Neuronal stem cell (in vitro differentiated cells): ENCODE results near the gene PTPRQ.

Experiments
- DNase-seq: peaks from one replicate; pipeline ENCODE4 v3.0.0-alpha.2; 2013; ENCODE audit warnings: low spot score
- H2AFZ ChIP-seq: one replicate; pipeline ENCODE4 v1.6.1; 2013; ENCODE audit warnings: mild to moderate bottlenecking, low read length, inconsistent platforms
- H2AK5ac ChIP-seq: 2 replicates; pipeline ENCODE4 v1.6.1; 2013; ENCODE audit warnings: low read depth, mild to moderate bottlenecking, inconsistent platforms, low read length, moderate library complexity, mixed read lengths
- H2BK120ac ChIP-seq: 2 replicates; pipeline ENCODE4 v1.6.1; 2013; ENCODE audit warnings: low read depth, mild to moderate bottlenecking, inconsistent platforms, low read length, moderate library complexity, mixed read lengths
- H2BK12ac ChIP-seq: one replicate; pipeline ENCODE4 v1.6.1; 2013; ENCODE audit warnings: low read length, inconsistent platforms
- H2BK15ac ChIP-seq: 2 replicates; pipeline ENCODE4 v1.6.1; 2013; ENCODE audit warnings: mild to moderate bottlenecking, low read length, inconsistent platforms, mixed read lengths
- H2BK5ac ChIP-seq: one replicate; pipeline ENCODE4 v1.6.1; 2013; ENCODE audit warnings: inconsistent platforms, mild to moderate bottlenecking, low read length, moderate library complexity
- H3K14ac ChIP-seq: one replicate; pipeline ENCODE4 v1.6.1; 2013; ENCODE audit warnings: low read length, inconsistent platforms
- H3K18ac ChIP-seq: 2 replicates; pipeline ENCODE4 v1.6.1; 2013; ENCODE audit warnings: low read length, inconsistent platforms
- H3K23ac ChIP-seq: 2 replicates; pipeline ENCODE4 v1.6.1; 2013; ENCODE audit warnings: low read depth, mild to moderate bottlenecking, mixed read lengths, low read length, inconsistent platforms; ENCODE audit not compliant: poor library complexity
- H3K27ac ChIP-seq: replicated peaks from 3 replicates; pipeline ENCODE4 v1.5.1; 2013; ENCODE audit warnings: low read length, inconsistent platforms
- H3K27me3 ChIP-seq, 3 experiments: 2 replicates each; pipeline ENCODE4 v1.6.1; 2013; ENCODE audit warnings: low read length in 3 of 3, mild to moderate bottlenecking in 2 of 3, inconsistent platforms in 1 of 3, low read depth in 1 of 3, mixed read lengths in 1 of 3, moderate library complexity in 1 of 3; ENCODE audit not compliant: control insufficient read depth in 3 of 3, insufficient read depth in 3 of 3
- H3K36me3 ChIP-seq, 2 donors: replicated peaks in 1 of 2; 2 replicates each; pipeline ENCODE4 v1.6.1; 2013; ENCODE audit warnings: low read length in 2 of 2; ENCODE audit not compliant: control insufficient read depth in 2 of 2, insufficient read depth in 2 of 2
- H3K4ac ChIP-seq: 2 replicates; pipeline ENCODE4 v1.6.1; 2013; ENCODE audit warnings: inconsistent platforms, mild to moderate bottlenecking, low read length, moderate library complexity
- H3K4me1 ChIP-seq, 2 donors: 1 replicate in 1 of 2; 2 replicates in 1 of 2; pipeline ENCODE4 v1.6.1; 2013; ENCODE audit warnings: low read length in 2 of 2, low read depth in 1 of 2; ENCODE audit not compliant: control insufficient read depth in 2 of 2, insufficient read depth in 1 of 2
- H3K4me2 ChIP-seq: one replicate; pipeline ENCODE4 v1.6.1; 2013; ENCODE audit warnings: mild to moderate bottlenecking, low read length, inconsistent platforms; ENCODE audit not compliant: insufficient read depth, poor library complexity, severe bottlenecking
- H3K4me3 ChIP-seq, 2 donors: 2 replicates each; pipeline ENCODE4 v1.5.1; 2013; ENCODE audit warnings: low read length in 2 of 2, mild to moderate bottlenecking in 2 of 2, inconsistent platforms in 1 of 2, moderate library complexity in 1 of 2
- H3K79me1 ChIP-seq: one replicate; pipeline ENCODE4 v1.6.1; 2013; ENCODE audit warnings: low read depth, mild to moderate bottlenecking, inconsistent platforms, low read length, moderate library complexity
- H3K9ac ChIP-seq: one replicate; pipeline ENCODE4 v1.6.1; 2013; ENCODE audit warnings: mild to moderate bottlenecking, low read depth, low read length, inconsistent platforms; ENCODE audit not compliant: poor library complexity
- H3K9me3 ChIP-seq, 2 donors: replicated peaks in 1 of 2; 2 replicates each; pipeline versions ENCODE3 to v1.6.1; 2013; ENCODE audit warnings: low read length in 2 of 2, mild to moderate bottlenecking in 2 of 2, inconsistent platforms in 1 of 2, low read depth in 1 of 2, mixed read lengths in 1 of 2, moderate library complexity in 1 of 2; ENCODE audit not compliant: control insufficient read depth in 2 of 2, insufficient read depth in 1 of 2
- H4K8ac ChIP-seq: one replicate; pipeline ENCODE4 v1.6.1; 2013; ENCODE audit warnings: low read depth, mild to moderate bottlenecking, inconsistent platforms, low read length, moderate library complexity
- H4K91ac ChIP-seq: one replicate; pipeline ENCODE4 v1.6.1; 2013; ENCODE audit warnings: low read length, low read depth, mild to moderate bottlenecking, inconsistent platforms; ENCODE audit not compliant: poor library complexity
- WGBS, 2 donors: extraction: QIAGEN DNeasy Blood & Tissue Kit; methylation state at CpG; one replicate each; pipeline ENCODE4 v1.1.7; 2013; ENCODE audit warnings: missing lambda C conversion rate in 2 of 2, mixed read lengths in 1 of 2; ENCODE audit not compliant: insufficient read length in 2 of 2, insufficient replicate concordance in 1 of 2; ENCODE audit errors: extremely low coverage in 2 of 2; 5-methylcytosine and 5-hydroxymethylcytosine counted together

The PTPRQ gene

DNA sequence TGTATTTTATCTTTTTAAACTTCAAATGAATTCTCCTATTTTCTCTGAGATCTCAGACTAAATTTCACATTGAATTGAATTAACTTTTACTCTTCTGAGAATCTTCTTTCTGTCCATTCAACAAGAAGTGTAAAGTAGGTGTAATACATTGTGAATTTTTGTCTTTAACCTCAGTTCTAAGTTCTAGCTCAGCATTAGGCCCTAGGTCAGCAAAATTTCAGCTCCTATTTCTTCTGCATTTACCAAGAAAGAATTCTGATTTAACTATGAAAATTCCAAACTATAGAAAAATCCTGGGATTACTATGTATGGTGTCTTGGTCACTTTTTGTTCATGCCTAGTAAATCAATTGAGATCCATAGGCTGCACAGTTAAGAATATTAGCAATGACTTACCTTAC lies 152.5 kb downstream of the PTPRQ start:
- Histone ChIP-seq H3K18ac (no peak overlapping the region), H2BK12ac (no peak overlapping the region), H2BK5ac (no peak overlapping the region), H3K27me3 (no peaks in the 10 kb centered on the region), H2BK15ac (no peak overlapping the region), H4K91ac (no peak overlapping the region), H2AFZ (no peak overlapping the region), H3K27ac (no peak overlapping the region), H4K8ac (no peak overlapping the region), H3K23ac (no peak overlapping the region), H3K4me3 (no peak overlapping the region), H3K36me3 (no peaks in the 10 kb centered on the region), H3K4me2 (no peak overlapping the region), H3K9ac (no peak overlapping the region), H3K79me1 (no peaks in the 10 kb centered on the region), H3K4ac (no peak overlapping the region), H3K14ac (no peak overlapping the region), H3K9me3 (no peaks in the 10 kb centered on the region), H2BK120ac (no peak overlapping the region), H2AK5ac (no peak overlapping the region), H3K4me1 (no peaks in the 10 kb centered on the region)
- no peak for DNase-seq

DNA sequence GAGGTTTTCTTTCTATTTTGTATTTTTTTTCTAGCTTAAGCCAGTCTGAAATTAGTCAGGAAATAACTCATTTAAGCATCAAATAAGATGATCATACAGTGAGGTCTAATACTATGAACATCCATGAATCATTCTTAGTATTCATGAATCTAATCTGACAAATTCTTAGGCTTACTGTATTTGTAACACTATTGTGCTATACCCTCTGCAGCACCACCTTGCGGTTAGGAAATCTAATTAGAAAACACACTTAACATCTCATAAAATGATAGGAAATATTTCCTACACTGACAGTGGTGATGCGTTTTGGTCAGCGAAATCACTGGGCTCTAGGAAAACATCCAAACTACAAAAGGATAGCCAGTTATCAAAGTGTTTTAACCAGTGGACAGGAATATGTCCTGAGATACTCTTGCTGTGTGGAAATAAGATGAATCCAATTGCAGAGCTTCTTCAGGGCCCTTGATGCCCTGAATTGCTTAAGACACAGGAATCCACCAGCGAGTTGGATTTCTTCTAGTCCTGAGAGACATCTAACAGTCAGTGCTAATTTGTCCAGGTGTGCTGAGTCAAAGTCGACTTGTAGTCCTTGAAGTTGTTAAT lies 154.1 kb downstream of the PTPRQ start:
- no peak for DNase-seq
- no CpG with 5 or more reads among the region's 5 CpGs for WGBS, 2 donors

DNA sequence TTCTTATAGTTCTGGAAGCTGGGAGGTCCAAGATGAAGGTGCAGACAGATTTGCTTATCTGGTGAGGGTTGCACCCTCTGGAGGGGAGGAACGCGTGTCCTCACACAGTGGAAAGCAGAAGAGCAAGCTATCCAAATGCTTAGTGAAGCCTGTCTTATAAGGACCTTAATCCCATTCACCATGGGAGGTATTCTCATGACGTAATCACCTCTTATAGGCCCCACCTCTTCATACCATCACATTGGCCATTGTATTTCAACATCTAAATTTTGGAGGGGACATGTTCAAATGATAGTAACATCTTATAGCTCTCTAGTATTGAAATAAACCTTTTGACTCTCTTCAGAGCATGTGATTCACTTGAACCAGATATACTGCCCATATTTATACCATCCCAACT lies 158.4 kb downstream of the PTPRQ start:
- H2BK12ac ChIP-seq, result no peak overlapping the region
- no peak overlapping the region for H3K4me2 ChIP-seq
- H4K91ac ChIP-seq, result no peak overlapping the region
- H3K79me1 ChIP-seq, result no peaks in the 10 kb centered on the region
- H2BK5ac ChIP-seq, result no peak overlapping the region
- H2BK120ac ChIP-seq, result no peak overlapping the region
- H3K4me3 ChIP-seq, result no peak overlapping the region
- no peak overlapping the region for H3K14ac ChIP-seq
- no peak overlapping the region for H3K18ac ChIP-seq
- H2AFZ ChIP-seq, result no peak overlapping the region
- no peak overlapping the region for H2BK15ac ChIP-seq
- no peak overlapping the region for H3K4ac ChIP-seq
- no peak for DNase-seq
- H4K8ac ChIP-seq, result no peak overlapping the region
- H3K4me1 ChIP-seq, result no peaks in the 10 kb centered on the region
- no peak overlapping the region for H2AK5ac ChIP-seq
- H3K36me3 ChIP-seq, result no peaks in the 10 kb centered on the region
- H3K23ac ChIP-seq, result no peak overlapping the region
- no peaks in the 10 kb centered on the region for H3K9me3 ChIP-seq
- no peaks in the 10 kb centered on the region for H3K27me3 ChIP-seq
- no peak overlapping the region for H3K27ac ChIP-seq
- no peak overlapping the region for H3K9ac ChIP-seq
- WGBS, 2 donors, result no CpG with 5 or more reads among the region's 3 CpGs

More for the DNA sequence above, 154.1 kb downstream of the PTPRQ start:
- Histone ChIP-seq H2BK5ac (no peak overlapping the region), H4K91ac (no peak overlapping the region), H3K4me1 (no peaks in the 10 kb centered on the region), H2BK15ac (no peak overlapping the region), H3K27me3 (no peaks in the 10 kb centered on the region), H3K18ac (no peak overlapping the region), H3K4me3 (no peak overlapping the region), H4K8ac (no peak overlapping the region), H3K36me3 (no peaks in the 10 kb centered on the region), H3K9ac (no peak overlapping the region), H3K23ac (no peak overlapping the region), H2AFZ (no peak overlapping the region), H2AK5ac (no peak overlapping the region), H3K14ac (no peak overlapping the region), H3K79me1 (no peaks in the 10 kb centered on the region), H2BK12ac (no peak overlapping the region), H2BK120ac (no peak overlapping the region), H3K27ac (no peak overlapping the region), H3K4ac (no peak overlapping the region), H3K4me2 (no peak overlapping the region), H3K9me3 (no peaks in the 10 kb centered on the region)

GRCh38 chr12:80607361-80608135 lies 163.5 kb downstream of the PTPRQ start:
- Histone ChIP-seq H2BK120ac (no peak overlapping the region), H2AFZ (no peak overlapping the region), H4K8ac (no peak overlapping the region), H3K9me3 (no peaks in the 10 kb centered on the region), H3K18ac (no peak overlapping the region), H3K23ac (no peak overlapping the region), H2BK5ac (no peak overlapping the region), H3K4me1 (no peaks in the 10 kb centered on the region), H3K14ac (no peak overlapping the region), H3K36me3 (no peaks in the 10 kb centered on the region), H4K91ac (no peak overlapping the region), H2BK12ac (no peak overlapping the region), H3K4ac (no peak overlapping the region), H3K9ac (no peak overlapping the region), H3K4me2 (no peak overlapping the region), H3K27me3 (no peaks in the 10 kb centered on the region), H3K79me1 (no peaks in the 10 kb centered on the region), H2BK15ac (no peak overlapping the region), H3K27ac (no peak overlapping the region), H2AK5ac (no peak overlapping the region), H3K4me3 (no peak overlapping the region)
- WGBS, 2 donors, result no CpG with 5 or more reads among the region's 3 CpGs
- no peak for DNase-seq
